Central memory CD8-positive, alpha-beta T cell (primary cell): Measurements from ENCODE around the gene ALDH16A1.

Source experiments
- ATAC-seq: fragments of 150-1000 bp; cut with Tn5 transposase; replicated peaks from 2 replicates; pipeline ENCODE4 v1.10.0; 2022; ENCODE audit warnings: mild to moderate bottlenecking, moderate FRiP score, moderate number of reproducible peaks; ENCODE audit not compliant: poor library complexity, severe bottlenecking; ENCODE audit errors: extremely low read depth
- DNase-seq, 2 donors: peaks; one replicate each; pipeline ENCODE4 v3.0.0; 2021; ENCODE audit warnings: low spot score in 2 of 2
- H3K27ac Mint-ChIP-seq: one replicate; pipeline ENCODE4 v1.8.0; 2022; ENCODE audit warnings: low read depth, mild to moderate bottlenecking, moderate library complexity, mixed read lengths
- H3K27me3 Mint-ChIP-seq: one replicate; pipeline ENCODE4 v1.8.0; 2022; ENCODE audit warnings: mixed read lengths
- H3K36me3 Mint-ChIP-seq: one replicate; pipeline ENCODE4 v1.8.0; 2022; ENCODE audit warnings: mild to moderate bottlenecking, moderate library complexity, mixed read lengths; ENCODE audit not compliant: insufficient read depth
- H3K4me1 Mint-ChIP-seq: one replicate; pipeline ENCODE4 v1.8.0; 2022; ENCODE audit warnings: mixed read lengths
- H3K4me3 Mint-ChIP-seq: one replicate; pipeline ENCODE4 v1.8.0; 2022; ENCODE audit warnings: mild to moderate bottlenecking, moderate library complexity, mixed read lengths
- H3K9me3 Mint-ChIP-seq: one replicate; pipeline ENCODE4 v1.8.0; 2022; ENCODE audit warnings: mixed read lengths

The ALDH16A1 gene

DNA sequence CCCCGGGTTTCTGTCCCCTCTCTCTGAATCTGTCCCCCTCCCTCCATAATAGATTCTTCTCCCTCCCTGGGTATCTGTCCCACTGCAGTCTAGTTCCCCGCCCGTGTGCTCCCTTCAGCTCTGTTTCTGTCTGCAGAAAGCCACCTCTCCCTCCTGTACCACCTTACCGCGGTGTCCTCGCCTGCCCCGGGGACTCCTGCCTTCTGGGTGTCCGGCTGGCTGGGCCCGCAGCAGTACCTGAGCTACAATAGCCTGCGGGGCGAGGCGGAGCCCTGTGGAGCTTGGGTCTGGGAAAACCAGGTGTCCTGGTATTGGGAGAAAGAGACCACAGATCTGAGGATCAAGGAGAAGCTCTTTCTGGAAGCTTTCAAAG lies 60.7 kb downstream of the ALDH16A1 start:
- Mint-ChIP-seq H3K4me3 (peak overlapping the region; percentile 85), H3K36me3 (peaks cover 7% of the 10 kb centered on the region), H3K4me1 (peaks cover 31% of the 10 kb centered on the region), H3K27ac (peak overlapping the region; percentile 81), H3K9me3 (no peaks in the 10 kb centered on the region), H3K27me3 (no peaks in the 10 kb centered on the region)
- ATAC-seq: no peak
- no peak for DNase-seq

DNA sequence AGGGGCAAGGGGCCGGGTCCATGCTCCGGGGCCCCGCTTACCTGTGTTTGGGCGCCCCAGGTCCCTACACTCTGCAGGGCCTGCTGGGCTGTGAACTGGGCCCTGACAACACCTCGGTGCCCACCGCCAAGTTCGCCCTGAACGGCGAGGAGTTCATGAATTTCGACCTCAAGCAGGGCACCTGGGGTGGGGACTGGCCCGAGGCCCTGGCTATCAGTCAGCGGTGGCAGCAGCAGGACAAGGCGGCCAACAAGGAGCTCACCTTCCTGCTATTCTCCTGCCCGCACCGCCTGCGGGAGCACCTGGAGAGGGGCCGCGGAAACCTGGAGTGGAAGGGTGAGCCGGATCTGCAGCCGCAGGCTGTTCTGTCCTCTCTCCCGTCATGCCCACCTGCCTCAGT lies 61.1 kb downstream of the ALDH16A1 start:
- no peak for ATAC-seq
- H3K27ac Mint-ChIP-seq: peak overlapping the region; percentile 81
- no peaks in the 10 kb centered on the region for H3K27me3 Mint-ChIP-seq
- H3K36me3 Mint-ChIP-seq: peaks cover 7% of the 10 kb centered on the region
- H3K9me3 Mint-ChIP-seq: no peaks in the 10 kb centered on the region
- peak overlapping the region; percentile 85 for H3K4me3 Mint-ChIP-seq
- DNase-seq: no peak
- peaks cover 31% of the 10 kb centered on the region for H3K4me1 Mint-ChIP-seq

DNA sequence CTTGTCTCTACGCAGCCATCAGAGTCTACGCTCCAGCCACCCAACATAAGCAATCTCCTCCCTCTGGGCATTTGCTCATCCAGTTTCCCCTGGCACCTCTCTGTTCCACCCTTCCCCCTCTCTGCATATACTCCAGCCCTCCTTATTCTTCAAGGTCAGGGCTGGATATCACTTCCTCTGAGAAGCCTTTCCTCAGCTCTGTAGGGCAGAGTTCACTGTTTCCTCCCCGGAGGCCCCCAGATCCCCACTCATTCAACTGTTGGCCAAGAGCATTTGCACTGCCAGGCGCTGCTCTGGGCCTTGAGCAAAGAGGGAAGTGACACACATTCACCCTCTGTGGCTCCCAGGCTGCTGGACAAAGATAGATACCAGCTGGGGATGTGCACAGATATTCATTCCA lies 62.7 kb downstream of the ALDH16A1 start:
- DNase-seq (no peak), ATAC-seq (no peak)
- Mint-ChIP-seq H3K4me1 (peaks cover 31% of the 10 kb centered on the region), H3K36me3 (peaks cover 9% of the 10 kb centered on the region), H3K4me3 (peak overlapping the region; percentile 60), H3K9me3 (no peaks in the 10 kb centered on the region), H3K27ac (peak overlapping the region; percentile 12), H3K27me3 (no peaks in the 10 kb centered on the region)

DNA sequence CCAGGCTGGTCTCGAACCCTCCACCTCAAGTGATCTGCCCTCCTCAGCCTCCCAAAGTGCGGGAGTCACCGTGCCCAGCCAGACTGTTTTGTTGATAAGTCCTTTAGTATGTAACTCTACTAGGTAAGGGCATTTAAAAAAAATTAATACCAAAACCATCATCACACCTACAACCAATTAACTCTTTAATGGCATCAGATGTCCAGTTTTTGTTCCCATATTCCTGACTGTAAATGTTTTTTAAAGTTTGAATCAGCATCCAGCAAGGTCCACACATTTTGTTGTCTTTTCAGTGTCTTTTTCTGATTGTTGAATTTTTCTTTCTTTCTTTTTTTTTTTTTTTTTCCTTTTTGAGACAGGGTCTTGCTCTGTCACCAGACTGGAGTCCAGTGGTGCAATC lies 65.0 kb downstream of the ALDH16A1 start:
- Mint-ChIP-seq H3K4me3 (no peak overlapping the region), H3K36me3 (peaks cover 4% of the 10 kb centered on the region), H3K4me1 (peaks cover 15% of the 10 kb centered on the region), H3K9me3 (no peaks in the 10 kb centered on the region), H3K27me3 (no peaks in the 10 kb centered on the region), H3K27ac (no peak overlapping the region)
- ATAC-seq (no peak), DNase-seq (no peak)
